Esophagus muscularis mucosa (tissue), 4 donors: ENCODE results near the gene MMP24OS. TPM values are rescaled to one million over a fixed set of nuclear protein-coding genes. Genes with fewer than 3 reads are reported as not detected.

Experiments
- DNase-seq: peaks from one replicate; pipeline ENCODE4 v3.0.0-alpha.2; 2017; ENCODE audit errors: extremely low spot score
- H3K27ac ChIP-seq, 4 donors: fragments of 200-600 bp; sonication (generic); replicated peaks in 1 of 4; 1 replicate in 3 of 4; 2 replicates in 1 of 4; pipeline ENCODE4 v1.5.1; 2016 to 2019; ENCODE audit warnings: mild to moderate bottlenecking in 1 of 4
- H3K27me3 ChIP-seq, 4 donors: fragments of 200-600 bp; sonication (generic); one replicate each; pipeline versions ENCODE4 v1.5.1 to v1.6.0; 2016 to 2019
- H3K36me3 ChIP-seq, 4 donors: fragments of 200-600 bp; sonication (generic); one replicate each; pipeline ENCODE4 v1.5.1; 2016 to 2019
- H3K4me1 ChIP-seq, 4 donors: fragments of 200-600 bp; sonication (generic); one replicate each; pipeline ENCODE4 v1.5.1; 2016 to 2019
- H3K4me3 ChIP-seq, 4 donors: fragments of 200-600 bp; sonication (generic); 1 replicate in 2 of 4; 2 replicates in 2 of 4; pipeline ENCODE4 v1.5.1; 2016 to 2019; ENCODE audit warnings: mild to moderate bottlenecking in 4 of 4, moderate library complexity in 1 of 4
- H3K9me3 ChIP-seq, 4 donors: fragments of 200-600 bp; sonication (generic); 1 replicate in 3 of 4; 2 replicates in 1 of 4; pipeline ENCODE4 v1.5.1; 2016 to 2019
- EP300 ChIP-seq: sonication (generic); formaldehyde crosslinking; IDR thresholded peaks from one replicate; pipeline ENCODE4 v1.6.1; 2017; ENCODE audit warnings: antibody characterized with exemption
- POLR2A ChIP-seq: fragments of 450-650 bp; IDR thresholded peaks from one replicate; pipeline ENCODE4 v1.6.1; 2017; ENCODE audit warnings: antibody characterized with exemption, moderate library complexity, mild to moderate bottlenecking, low read depth
- POLR2AphosphoS5 ChIP-seq, 2 donors: sonication (generic); formaldehyde crosslinking; IDR thresholded peaks; one replicate each; pipeline ENCODE4 v1.6.1; 2017; ENCODE audit warnings: antibody characterized with exemption in 2 of 2
- WGBS: methylation state at CpG from one replicate; pipeline ENCODE4 v1.1.5; 2018; 5-methylcytosine and 5-hydroxymethylcytosine counted together
- intact Hi-C: fragments of 100-400 bp; cut with DNase I; formaldehyde crosslinking; loops from one replicate; pipeline ENCODE4 v1.15.1; 2023
- total RNA-seq, 4 donors: library from RNA; depleted of rRNA; stranded (reverse); fragments of >200 nt; gene quantifications; one replicate each; pipeline versions ENCODE4 v1.1.0 to v1.2.1, GENCODE V29; 2016
- TF ChIP-seq, protein P1 (sequence below), 3 experiments: fragments of 200-600 bp in 2 of 3; fragments of 450-650 bp in 1 of 3; sonication (generic) in 2 of 3; IDR thresholded peaks; one replicate each; pipeline ENCODE4 v1.5.1; 2017 to 2019; ENCODE audit warnings: antibody characterized with exemption in 3 of 3, mild to moderate bottlenecking in 2 of 3, moderate library complexity in 1 of 3

The MMP24OS gene
- total RNA-seq, 4 donors from 2014 or later: 27.7 to 37.8 (median 32.0) TPM

GRCh38 chr20:35243317-35243716 lies 34.6 kb downstream of the MMP24OS start:
- DNase-seq: no peak
- TF ChIP-seq POLR2A (no peak), EP300 (no peak), POLR2AphosphoS5 (IDR thresholded peaks at IDR 0.05) (no peak)
- TF ChIP-seq, protein P1, sequence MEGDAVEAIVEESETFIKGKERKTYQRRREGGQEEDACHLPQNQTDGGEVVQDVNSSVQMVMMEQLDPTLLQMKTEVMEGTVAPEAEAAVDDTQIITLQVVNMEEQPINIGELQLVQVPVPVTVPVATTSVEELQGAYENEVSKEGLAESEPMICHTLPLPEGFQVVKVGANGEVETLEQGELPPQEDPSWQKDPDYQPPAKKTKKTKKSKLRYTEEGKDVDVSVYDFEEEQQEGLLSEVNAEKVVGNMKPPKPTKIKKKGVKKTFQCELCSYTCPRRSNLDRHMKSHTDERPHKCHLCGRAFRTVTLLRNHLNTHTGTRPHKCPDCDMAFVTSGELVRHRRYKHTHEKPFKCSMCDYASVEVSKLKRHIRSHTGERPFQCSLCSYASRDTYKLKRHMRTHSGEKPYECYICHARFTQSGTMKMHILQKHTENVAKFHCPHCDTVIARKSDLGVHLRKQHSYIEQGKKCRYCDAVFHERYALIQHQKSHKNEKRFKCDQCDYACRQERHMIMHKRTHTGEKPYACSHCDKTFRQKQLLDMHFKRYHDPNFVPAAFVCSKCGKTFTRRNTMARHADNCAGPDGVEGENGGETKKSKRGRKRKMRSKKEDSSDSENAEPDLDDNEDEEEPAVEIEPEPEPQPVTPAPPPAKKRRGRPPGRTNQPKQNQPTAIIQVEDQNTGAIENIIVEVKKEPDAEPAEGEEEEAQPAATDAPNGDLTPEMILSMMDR (IDR thresholded peaks at IDR 0.05): no peak
- no peaks in the 10 kb centered on the region for H3K9me3 ChIP-seq
- H3K36me3 ChIP-seq: peaks cover 0 to 7% (median 0%) of the 10 kb centered on the region in 4 donors
- H3K4me1 ChIP-seq: no peaks in the 10 kb centered on the region
- intact Hi-C loops: no loop called here
- no peak overlapping the region for H3K27ac ChIP-seq
- H3K4me3 ChIP-seq: no peak overlapping the region
- 67% methylated on average over 2 of the region's 2 CpGs for WGBS
- H3K27me3 ChIP-seq: no peaks in the 10 kb centered on the region

GRCh38 chr20:35240811-35241293 lies 37.1 kb downstream of the MMP24OS start:
- no peaks in the 10 kb centered on the region for H3K27me3 ChIP-seq
- no peak overlapping the region for H3K27ac ChIP-seq
- 75% methylated on average over 2 of the region's 2 CpGs for WGBS
- TF ChIP-seq, protein P1 (IDR thresholded peaks at IDR 0.05): no peak
- TF ChIP-seq POLR2A (no peak), POLR2AphosphoS5 (IDR thresholded peaks at IDR 0.05) (no peak), EP300 (no peak)
- peaks cover 0 to 20% (median 4%) of the 10 kb centered on the region in 4 donors for H3K36me3 ChIP-seq
- no peaks in the 10 kb centered on the region for H3K9me3 ChIP-seq
- intact Hi-C loops: no loop called here
- no peak overlapping the region for H3K4me3 ChIP-seq
- no peaks in the 10 kb centered on the region for H3K4me1 ChIP-seq
- DNase-seq: no peak

- Histone ChIP-seq H3K4me1 (no peaks in the 10 kb centered on the region), H3K27me3 (no peaks in the 10 kb centered on the region), H3K27ac (no peak overlapping the region), H3K36me3 (peaks cover 0 to 26% (median 6%) of the 10 kb centered on the region in 4 donors), H3K9me3 (no peaks in the 10 kb centered on the region), H3K4me3 (no peak overlapping the region)
- WGBS: 81% methylated on average over 5 of the region's 5 CpGs
- intact Hi-C loops: no loop called here
- no peak for DNase-seq
- TF ChIP-seq POLR2A (no peak), EP300 (no peak), POLR2AphosphoS5 (IDR thresholded peaks at IDR 0.05) (no peak)
- TF ChIP-seq, protein P1 (IDR thresholded peaks at IDR 0.05): no peak
These were observed 37.7 kb downstream of the MMP24OS start for GRCh38 chr20:35240083-35240810.

- no peak overlapping the region for H3K4me3 ChIP-seq
- TF ChIP-seq POLR2AphosphoS5 (IDR thresholded peaks at IDR 0.05): no peak
- TF ChIP-seq EP300: no peak
- TF ChIP-seq, protein P1 (IDR thresholded peaks at IDR 0.05): no peak
- no peak for TF ChIP-seq POLR2A
- no peak for DNase-seq
- intact Hi-C loops: no loop called here
- peaks cover 0 to 37% (median 12%) of the 10 kb centered on the region in 4 donors for H3K36me3 ChIP-seq
- no peaks in the 10 kb centered on the region for H3K4me1 ChIP-seq
- no peak overlapping the region for H3K27ac ChIP-seq
- no peaks in the 10 kb centered on the region for H3K27me3 ChIP-seq
- H3K9me3 ChIP-seq: no peaks in the 10 kb centered on the region
- WGBS: 80% methylated on average over 5 of the region's 5 CpGs
These were observed 39.2 kb downstream of the MMP24OS start for GRCh38 chr20:35238735-35239134.
